CD1c-positive myeloid dendritic cell (primary cell): ENCODE results near the gene CSRNP3.

Experiments used
- DNase-seq: peaks from one replicate; pipeline ENCODE4 v3.0.0-alpha.2; 2016; ENCODE audit errors: extremely low spot score

The CSRNP3 gene

GRCh38 chr2:165681841-165682240, 212.3 kb downstream of the CSRNP3 start:
- no peak for DNase-seq

DNA sequence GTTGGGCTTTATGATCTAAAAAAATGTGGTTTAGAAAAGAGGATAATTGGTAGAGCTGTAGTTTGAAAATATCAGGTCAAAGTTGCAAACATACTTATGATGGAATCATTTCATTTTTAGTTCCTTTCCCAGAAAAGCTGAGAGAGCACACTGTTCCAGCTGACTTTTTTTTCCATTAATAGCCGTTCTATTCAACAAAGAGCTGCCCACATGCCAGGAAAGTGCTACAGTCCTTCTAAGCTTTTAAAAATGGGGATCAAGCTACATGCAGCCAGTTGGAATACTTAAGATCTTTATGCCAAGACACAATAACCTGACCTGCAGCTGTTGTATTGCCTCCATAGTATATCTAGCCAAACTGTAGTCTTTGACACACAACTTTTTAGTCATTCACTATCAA, 213.0 kb downstream of the CSRNP3 start:
- no peak for DNase-seq

DNA sequence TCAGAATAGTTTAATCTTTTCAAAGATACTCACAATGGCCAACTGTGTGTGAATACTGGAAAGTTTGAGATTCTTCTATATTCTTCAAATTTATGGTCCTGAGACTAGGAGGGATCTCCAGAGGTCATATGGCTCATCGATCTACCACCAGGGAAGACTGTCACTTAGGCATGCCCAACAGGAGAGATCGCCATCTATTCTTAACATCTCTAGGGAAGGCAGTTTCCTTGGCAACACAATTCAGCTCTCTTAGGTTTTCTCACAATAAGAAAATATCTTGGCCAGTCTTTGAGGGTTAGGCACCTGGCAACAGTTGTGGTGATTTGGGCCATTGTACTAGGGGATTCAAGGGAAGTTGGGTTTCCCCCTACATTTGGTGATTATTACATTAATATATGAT, 217.3 kb downstream of the CSRNP3 start:
- DNase-seq, result no peak

GRCh38 chr2:165687426-165688002, 218.0 kb downstream of the CSRNP3 start:
- DNase-seq, result no peak

DNA sequence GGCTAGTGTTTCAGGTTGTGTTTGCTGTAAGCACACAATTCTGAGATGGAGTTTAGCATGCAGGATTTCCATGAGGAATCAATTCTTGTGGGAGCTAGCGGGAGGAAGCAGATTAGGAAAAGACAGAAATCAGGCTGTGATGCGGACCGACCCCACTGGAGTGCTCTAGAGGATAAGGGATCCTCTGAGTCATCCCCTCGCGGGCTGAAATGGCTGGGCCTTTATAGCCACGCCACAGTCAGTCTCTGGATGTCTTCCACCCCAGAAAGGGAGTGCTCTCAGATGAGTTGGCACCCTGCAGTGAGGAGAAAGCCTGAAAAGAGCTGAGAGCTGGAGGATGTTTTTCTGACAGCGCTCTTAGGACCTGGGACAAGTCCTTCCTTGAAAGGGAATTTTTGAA, 222.1 kb downstream of the CSRNP3 start:
- no peak for DNase-seq

DNA sequence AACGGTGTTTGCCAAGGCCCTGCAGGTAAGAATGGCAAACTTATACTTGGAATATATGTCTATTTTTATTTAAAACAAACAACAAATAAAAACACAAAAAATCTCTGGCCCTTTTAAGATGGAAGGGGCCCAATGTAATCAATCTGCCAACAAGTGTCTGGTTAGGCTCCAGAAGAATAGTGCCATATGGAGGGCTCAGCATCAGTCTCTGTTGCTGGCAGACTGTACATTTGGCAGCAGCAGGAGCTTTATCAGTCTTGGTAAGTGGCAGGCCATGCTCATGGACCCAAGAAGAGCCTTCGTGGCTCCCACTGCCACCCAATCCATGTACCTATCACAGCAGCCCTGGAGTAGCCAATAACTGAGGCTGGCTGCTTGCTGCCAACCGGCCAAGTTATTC, 223.4 kb downstream of the CSRNP3 start:
- no peak for DNase-seq

- DNase-seq, result no peak
Measured at GRCh38 chr2:165693838-165694237, 224.3 kb downstream of the CSRNP3 start.

GRCh38 chr2:165697748-165698443, 228.4 kb downstream of the CSRNP3 start:
- no peak for DNase-seq

DNA sequence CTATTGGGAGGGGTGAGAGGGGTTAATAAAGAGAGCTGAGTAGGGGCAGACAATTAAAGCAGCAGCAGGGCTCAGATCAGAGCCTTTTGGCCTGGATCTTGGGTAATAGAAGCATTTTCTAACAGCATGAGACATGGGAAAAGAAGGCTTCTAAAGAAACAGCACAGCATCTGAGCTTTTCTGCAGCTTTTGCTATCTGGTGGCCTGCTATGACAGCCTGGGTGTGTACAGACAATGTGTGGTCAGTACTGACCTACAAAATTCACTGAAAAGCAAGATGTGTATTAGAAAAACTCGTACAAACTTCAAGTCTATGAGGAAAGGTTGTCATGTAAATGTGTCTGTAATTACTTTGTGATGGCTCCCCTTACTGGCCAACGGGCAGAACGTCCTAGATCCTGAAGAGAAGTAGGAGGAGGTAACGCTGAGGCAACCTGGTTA, 229.0 kb downstream of the CSRNP3 start:
- DNase-seq, result peak; percentile 8

DNA sequence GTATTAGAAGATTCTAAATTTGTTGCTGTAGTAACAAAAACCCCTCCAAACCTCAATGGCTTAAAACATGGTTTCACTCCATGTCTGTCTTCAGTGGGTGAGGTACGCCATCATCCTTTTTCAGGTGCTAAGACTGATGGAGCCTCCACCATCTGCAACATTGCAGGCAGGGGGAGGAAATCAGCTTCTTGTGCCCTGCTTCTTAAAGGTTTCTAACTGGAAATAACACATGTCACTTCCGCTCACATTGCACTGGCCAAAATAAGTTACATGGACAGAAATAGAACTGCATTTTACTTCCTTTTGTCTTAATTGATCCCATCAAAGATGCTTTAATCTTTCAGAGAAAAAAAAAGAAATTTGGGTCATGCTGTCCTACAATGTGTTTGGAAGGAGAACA, 230.4 kb downstream of the CSRNP3 start:
- no peak for DNase-seq

DNA sequence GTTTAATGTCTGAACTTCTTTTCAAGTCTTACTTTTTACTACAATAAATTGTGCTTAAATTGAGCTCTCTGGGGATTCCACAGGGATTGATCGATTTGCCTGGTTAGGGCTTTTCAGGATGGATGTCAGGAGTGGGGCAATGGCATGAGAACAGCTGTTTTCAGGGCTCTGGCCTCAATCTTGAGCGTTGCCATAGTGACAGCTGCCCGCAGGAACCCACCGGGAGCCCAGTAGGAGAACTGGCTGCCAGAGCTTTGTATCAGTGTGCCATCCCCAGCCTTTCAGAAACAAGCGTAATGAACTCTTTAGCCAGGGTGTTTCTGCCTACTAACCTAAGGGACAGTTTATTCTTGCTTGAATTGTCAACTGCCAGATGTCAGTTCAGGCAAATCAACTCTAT, 231.0 kb downstream of the CSRNP3 start:
- DNase-seq, result no peak

DNA sequence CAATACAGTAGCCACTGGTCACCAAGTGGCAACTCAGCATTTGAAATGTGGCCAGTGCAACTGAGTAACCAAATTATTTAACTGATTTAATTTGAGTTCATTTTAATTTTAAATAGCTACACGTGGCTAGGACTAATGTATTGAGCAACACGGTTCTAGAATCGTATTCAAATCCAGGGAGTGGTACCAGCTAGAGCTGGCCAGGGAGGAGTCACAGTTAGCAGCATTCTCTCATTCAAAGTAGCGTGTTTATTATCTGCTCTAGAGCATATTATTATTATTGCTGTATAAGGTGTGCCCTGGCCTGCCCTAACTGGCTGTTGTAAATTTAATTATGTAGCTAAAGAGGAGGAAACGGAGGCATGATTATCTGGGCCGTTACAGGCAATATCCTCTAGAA, 231.6 kb downstream of the CSRNP3 start:
- DNase-seq, result no peak

DNA sequence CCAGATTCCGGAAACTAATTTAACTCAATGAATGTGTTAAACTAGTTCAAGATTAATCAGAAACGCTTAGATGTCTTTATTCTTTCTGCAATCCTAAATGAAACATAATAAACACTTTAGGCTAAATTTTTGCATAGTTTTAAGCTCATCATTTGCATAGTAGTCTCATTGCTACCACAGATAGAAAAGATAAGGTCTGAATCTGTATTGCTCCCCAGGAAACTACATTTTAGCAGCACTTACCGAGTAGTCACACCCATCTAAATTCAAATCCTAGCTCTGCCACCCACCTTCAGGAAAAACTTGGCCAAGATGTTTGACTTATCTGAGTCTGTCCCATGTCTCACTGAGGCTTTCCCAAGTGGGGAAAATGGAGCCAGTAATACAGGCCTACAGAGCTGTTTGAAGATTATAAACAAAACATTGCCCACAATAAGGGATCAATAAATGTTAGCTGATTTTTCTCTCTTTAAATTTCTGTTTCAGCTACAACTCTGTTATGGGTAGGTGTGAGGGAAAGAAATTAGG, 237.5 kb downstream of the CSRNP3 start:
- DNase-seq, result no peak

GRCh38 chr2:165716091-165716490, 246.6 kb downstream of the CSRNP3 start:
- DNase-seq, result no peak

GRCh38 chr2:165718610-165719210, 249.2 kb downstream of the CSRNP3 start:
- no peak for DNase-seq

DNA sequence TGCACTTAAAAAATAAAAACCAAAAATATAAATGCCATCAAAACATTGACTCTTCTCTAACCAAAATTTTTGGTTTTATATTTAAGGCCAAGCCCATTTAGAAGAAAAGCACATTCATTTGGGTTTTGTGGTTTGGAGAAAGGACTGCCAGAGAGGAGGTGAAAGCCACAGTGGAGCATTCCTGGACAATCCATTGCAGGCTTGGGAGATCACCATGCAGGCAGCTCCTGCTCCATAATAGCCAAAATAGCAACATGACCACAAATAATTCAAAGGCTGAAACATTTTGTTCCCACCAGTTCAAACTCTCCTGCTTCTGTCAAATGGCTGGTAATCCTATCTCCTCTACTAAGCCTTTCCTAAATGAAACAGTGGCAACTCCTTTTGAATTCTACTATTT, 251.0 kb downstream of the CSRNP3 start:
- DNase-seq, result no peak

DNA sequence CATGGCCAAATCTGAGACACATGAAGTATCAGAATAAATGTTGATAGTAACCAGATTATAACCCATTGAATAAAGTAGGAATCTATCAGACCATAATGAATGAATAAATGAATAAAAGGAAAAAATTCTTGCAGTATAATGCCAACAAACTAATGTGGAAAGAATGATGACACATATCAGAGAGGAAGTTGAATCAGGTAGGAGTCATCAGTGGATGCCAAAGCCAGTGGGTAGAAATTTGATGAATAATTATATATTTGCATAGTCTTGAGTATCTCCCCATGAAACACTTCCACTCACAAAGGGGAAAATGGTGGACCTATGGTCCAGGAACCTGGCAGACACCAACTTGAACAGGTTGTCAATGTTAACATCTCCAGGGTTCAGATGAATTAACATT, 255.9 kb downstream of the CSRNP3 start:
- DNase-seq, result no peak
